PC-3 (cell line): Measurements from ENCODE around the gene ZNF423.

Source experiments
- CTCF ChIP-seq: fragments of 300-600 bp; sonication (generic); conservative IDR thresholded peaks from 2 replicates; pipeline ENCODE4 v1.5.1; 2017; ENCODE audit warnings: antibody characterized with exemption, low read depth, mild to moderate bottlenecking, low read length
- EZH2 ChIP-seq: fragments of 300-600 bp; sonication (generic); IDR thresholded peaks from one replicate; pipeline ENCODE4 v1.6.1; 2017; ENCODE audit warnings: antibody characterized with exemption, mild to moderate bottlenecking, low read length; ENCODE audit not compliant: unreplicated experiment
- EZH2phosphoT487 ChIP-seq: fragments of 300-600 bp; sonication (generic); IDR thresholded peaks from 2 replicates; pipeline ENCODE4 v1.6.1; 2018; ENCODE audit warnings: mild to moderate bottlenecking, antibody characterized with exemption, low read length, borderline replicate concordance

- TF ChIP-seq CTCF (no peak), EZH2 (no peak), EZH2phosphoT487 (no peak)
These were observed 414.5 kb downstream of the ZNF423 start for GRCh38 chr16:49441366-49441780.
